Activated B cell treated with CpG ODN at 0.5 μM for 24 hours (primary cell): ENCODE measurements around the gene PDLIM7. TPM values are rescaled to one million over a fixed set of nuclear protein-coding genes. Genes with fewer than 3 reads are reported as not detected.

ENCODE experiments used
- ATAC-seq: fragments of 200-7000 bp; cut with Tn5 transposase; one replicate; pipeline ENCODE4 v1.10.0; 2021; ENCODE audit warnings: low read depth, mild to moderate bottlenecking, moderate library complexity
- CTCF ChIA-PET: fragments of 350-600 bp; sonication (Branson Sonifier 250); formaldehyde crosslinking; loops from one replicate; lab custom pipeline; 2021; ENCODE audit warnings: antibody characterized with exemption; lab: Charles Lee
- POLR2A ChIA-PET: fragments of 350-600 bp; sonication (Branson Sonifier 250); formaldehyde crosslinking; loops from one replicate; lab custom pipeline; 2021; ENCODE audit warnings: antibody characterized with exemption; lab: Charles Lee
- DNase-seq: peaks from one replicate; pipeline ENCODE4 v3.0.0; 2022
- H3K27ac Mint-ChIP-seq: one replicate; pipeline ENCODE4 v1.8.0; 2020; ENCODE audit warnings: mixed read lengths
- H3K27me3 Mint-ChIP-seq: one replicate; pipeline ENCODE4 v1.8.0; 2021; ENCODE audit warnings: mixed read lengths
- H3K36me3 Mint-ChIP-seq: one replicate; pipeline ENCODE4 v1.8.0; 2021; ENCODE audit warnings: low read depth, mixed read lengths
- H3K4me1 Mint-ChIP-seq: one replicate; pipeline ENCODE4 v1.8.0; 2021; ENCODE audit warnings: mixed read lengths
- H3K4me3 Mint-ChIP-seq: one replicate; pipeline ENCODE4 v1.8.0; 2020; ENCODE audit warnings: mild to moderate bottlenecking, mixed read lengths
- H3K9me3 Mint-ChIP-seq: one replicate; pipeline ENCODE4 v1.8.0; 2020; ENCODE audit warnings: mixed read lengths
- CTCF ChIP-seq: fragments of 200-600 bp; IDR thresholded peaks from one replicate; pipeline ENCODE4 v1.8.0; 2022; ENCODE audit warnings: antibody characterized with exemption, mild to moderate bottlenecking
- intact Hi-C: fragments of 100-400 bp; cut with micrococcal nuclease; formaldehyde crosslinking; loops from one replicate; pipeline ENCODE4 v1.15.1; 2024
- total RNA-seq: library from RNA; stranded (reverse); gene quantifications from 2 replicates; pipeline ENCODE4 v1.2.3, GENCODE V29; 2022

Gene PDLIM7
- total RNA-seq, 1 donor from 2014 or later, result 17.7 TPM

DNA sequence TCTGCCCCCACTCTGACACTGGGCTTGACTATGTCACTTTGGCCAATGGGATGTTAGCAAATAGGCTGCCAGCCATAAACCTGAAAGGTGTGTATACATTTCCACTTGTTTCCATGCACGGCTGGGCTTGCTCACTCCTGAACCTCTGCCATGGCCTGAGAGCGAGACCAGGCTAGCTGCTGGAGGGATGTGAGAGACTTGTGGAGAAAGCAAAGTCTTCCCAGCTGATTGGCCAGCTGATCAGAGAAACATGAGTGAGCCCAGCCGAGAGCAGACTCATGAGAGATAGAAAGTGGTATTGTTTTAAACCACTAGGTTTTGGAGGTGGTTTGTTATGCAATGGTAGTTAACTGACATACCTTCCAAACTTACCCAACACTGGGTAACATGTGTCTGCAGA is 43.0 kb upstream of the PDLIM7 start:
- POLR2A ChIA-PET, result no interaction called here
- Mint-ChIP-seq H3K9me3 (no peaks in the 10 kb centered on the region), H3K27ac (no peak overlapping the region)

GRCh38 chr5:177539411-177539810 is 42.0 kb upstream of the PDLIM7 start:
- ChIA-PET CTCF (no interaction called here), POLR2A (no interaction called here)
- Mint-ChIP-seq H3K9me3 (no peaks in the 10 kb centered on the region), H3K27me3 (no peaks in the 10 kb centered on the region), H3K36me3 (peaks cover 60% of the 10 kb centered on the region), H3K27ac (no peak overlapping the region), H3K4me3 (no peak overlapping the region), H3K4me1 (no peaks in the 10 kb centered on the region)
- ATAC-seq, result no peak
- no peak for DNase-seq
- TF ChIP-seq CTCF, result no peak
- intact Hi-C loops, result no loop called here

More for the DNA sequence above, 43.0 kb upstream of the PDLIM7 start:
- Mint-ChIP-seq H3K4me3 (no peak overlapping the region), H3K36me3 (peaks cover 55% of the 10 kb centered on the region), H3K4me1 (no peaks in the 10 kb centered on the region), H3K27me3 (no peaks in the 10 kb centered on the region)
- TF ChIP-seq CTCF, result no peak
- intact Hi-C loops, result no loop called here
- ATAC-seq (no peak), DNase-seq (no peak)
- CTCF ChIA-PET, result no interaction called here

- no peak for TF ChIP-seq CTCF
- POLR2A ChIA-PET, result no interaction called here
- Mint-ChIP-seq H3K4me1 (no peaks in the 10 kb centered on the region), H3K4me3 (no peak overlapping the region), H3K36me3 (peaks cover 62% of the 10 kb centered on the region), H3K27me3 (no peaks in the 10 kb centered on the region), H3K27ac (no peak overlapping the region), H3K9me3 (no peaks in the 10 kb centered on the region)
- no peak for DNase-seq
- CTCF ChIA-PET, result no interaction called here
- no peak for ATAC-seq
- intact Hi-C loops, result no loop called here
These were observed 41.5 kb upstream of the PDLIM7 start for GRCh38 chr5:177538876-177539275.

- DNase-seq, result no peak
- Mint-ChIP-seq H3K27ac (no peak overlapping the region), H3K9me3 (no peaks in the 10 kb centered on the region), H3K36me3 (peaks cover 65% of the 10 kb centered on the region), H3K4me3 (no peak overlapping the region), H3K4me1 (no peaks in the 10 kb centered on the region), H3K27me3 (no peaks in the 10 kb centered on the region)
- POLR2A ChIA-PET, result no interaction called here
- ATAC-seq, result no peak
- TF ChIP-seq CTCF, result no peak
- CTCF ChIA-PET, result interaction anchor here (0.6 kb wide), 1 partner anchor 31 kb away, joined by 3 read pairs; no protein-coding TSS in a partner anchor
- intact Hi-C loops, result no loop called here
These were observed 40.3 kb upstream of the PDLIM7 start for GRCh38 chr5:177537389-177538361.

DNA sequence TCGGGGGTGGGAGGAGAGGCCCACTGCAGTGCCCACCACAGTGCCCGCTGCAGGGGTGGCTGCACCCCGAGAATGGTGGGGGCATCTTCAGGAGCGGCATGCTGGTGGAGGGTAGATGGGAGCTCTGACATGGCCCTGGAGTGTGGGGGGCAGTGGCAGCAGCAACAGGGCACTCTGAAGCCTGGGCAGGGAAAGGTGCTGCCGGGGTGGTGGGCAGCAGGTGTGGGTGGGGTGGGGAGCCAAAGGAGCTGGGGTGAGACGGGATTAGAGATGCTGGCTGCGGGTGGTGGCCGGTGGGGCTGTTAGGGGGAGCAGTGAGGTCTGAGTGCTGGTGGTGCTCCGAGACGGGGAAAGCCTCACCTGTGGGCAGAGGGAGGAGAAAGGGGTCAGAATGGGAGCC is 39.0 kb upstream of the PDLIM7 start:
- Mint-ChIP-seq H3K36me3 (peaks cover 69% of the 10 kb centered on the region), H3K4me3 (no peak overlapping the region), H3K4me1 (no peaks in the 10 kb centered on the region), H3K27me3 (no peaks in the 10 kb centered on the region), H3K27ac (no peak overlapping the region), H3K9me3 (no peaks in the 10 kb centered on the region)
- no peak for TF ChIP-seq CTCF
- ChIA-PET POLR2A (no interaction called here), CTCF (no interaction called here)
- no peak for ATAC-seq
- no peak for DNase-seq
- intact Hi-C loops, result no loop called here
